ENCODE measurements around the gene PDLIM7. TPM values are rescaled to one million over a fixed set of nuclear protein-coding genes. Genes with fewer than 3 reads are reported as not detected.

The PDLIM7 gene
- polyA plus RNA-seq, 1 experiment, result 195 TPM

GRCh38 chr5:177479774-177480173 is 17.6 kb downstream of the PDLIM7 start:
- TF ChIP-seq CTCF (IDR thresholded peaks at IDR 0.05; ENCODE audit: low read depth, low read length), result no peak
- ChIA-PET POLR2A (interaction anchor here (1.6 to 13.1 kb wide), 3 partner anchors 8 to 23 kb away, joined by 9 to 230 read pairs (median 9); partner anchors contain the start of gene PDLIM7), CTCF (interaction anchor here (1.0 to 1.4 kb wide), 3 partner anchors 22 to 89 kb away, joined by 3 to 7 read pairs (median 4); no protein-coding TSS in a partner anchor)
- DNase-seq (ENCODE audit: low read depth, low spot score), result no peak
- Histone ChIP-seq H3K27ac (ENCODE audit: low read depth, low read length) (peak overlapping the region; percentile 77), H3K27me3 (ENCODE audit: control insufficient read depth, insufficient read depth, low read length) (no peaks in the 10 kb centered on the region), H3K4me3 (ENCODE audit: low read depth, low read length) (no peak overlapping the region), H3K9me3 (ENCODE audit: control insufficient read depth, insufficient read depth, low read length) (no peaks in the 10 kb centered on the region)

DNA sequence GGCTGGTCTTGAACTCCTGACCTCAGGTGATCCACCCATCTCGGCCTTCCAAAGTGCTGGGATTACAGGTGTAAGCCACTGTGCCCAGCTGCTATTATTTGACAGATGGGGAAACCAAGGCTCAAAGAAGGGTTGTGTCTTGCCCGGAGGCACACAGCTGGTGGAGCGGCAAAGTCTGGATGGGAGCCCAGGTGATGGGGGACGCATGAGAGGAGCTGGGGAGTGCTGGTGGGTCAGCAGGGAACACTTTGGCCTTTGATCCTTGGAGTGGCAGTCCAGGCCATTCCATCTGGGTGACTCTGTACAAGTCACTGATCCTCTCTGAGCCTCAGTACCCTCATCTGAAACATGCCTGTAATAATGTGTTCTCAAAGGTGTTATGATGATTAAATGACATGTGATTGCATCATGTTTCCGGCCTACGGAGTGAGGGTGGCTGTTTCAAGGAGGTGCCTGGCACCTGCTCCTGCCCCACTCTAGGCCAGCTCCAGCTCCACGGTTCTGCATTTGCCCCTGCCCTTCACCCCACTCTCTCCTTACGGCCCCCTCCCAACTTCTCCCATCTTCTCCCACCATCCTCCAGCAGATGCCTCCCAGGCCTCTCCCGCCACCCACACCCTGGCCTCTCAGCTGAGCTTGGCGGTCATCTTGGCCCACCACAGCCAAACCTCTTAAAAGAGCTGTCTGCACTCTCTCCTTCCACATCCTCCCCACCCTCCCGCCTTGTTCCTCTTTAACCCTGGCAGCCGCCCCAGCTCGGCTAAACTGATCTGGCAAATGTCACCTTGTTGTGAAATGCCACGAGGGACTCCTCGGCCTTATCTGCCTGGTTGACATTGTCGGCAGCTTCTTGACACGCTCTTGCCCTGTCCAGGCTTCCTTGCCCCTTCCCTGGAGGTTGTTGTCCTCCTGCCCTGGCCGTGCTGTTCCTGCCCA is 18.4 kb downstream of the PDLIM7 start:
- no peak for DNase-seq (ENCODE audit: low read depth, low spot score)

DNA sequence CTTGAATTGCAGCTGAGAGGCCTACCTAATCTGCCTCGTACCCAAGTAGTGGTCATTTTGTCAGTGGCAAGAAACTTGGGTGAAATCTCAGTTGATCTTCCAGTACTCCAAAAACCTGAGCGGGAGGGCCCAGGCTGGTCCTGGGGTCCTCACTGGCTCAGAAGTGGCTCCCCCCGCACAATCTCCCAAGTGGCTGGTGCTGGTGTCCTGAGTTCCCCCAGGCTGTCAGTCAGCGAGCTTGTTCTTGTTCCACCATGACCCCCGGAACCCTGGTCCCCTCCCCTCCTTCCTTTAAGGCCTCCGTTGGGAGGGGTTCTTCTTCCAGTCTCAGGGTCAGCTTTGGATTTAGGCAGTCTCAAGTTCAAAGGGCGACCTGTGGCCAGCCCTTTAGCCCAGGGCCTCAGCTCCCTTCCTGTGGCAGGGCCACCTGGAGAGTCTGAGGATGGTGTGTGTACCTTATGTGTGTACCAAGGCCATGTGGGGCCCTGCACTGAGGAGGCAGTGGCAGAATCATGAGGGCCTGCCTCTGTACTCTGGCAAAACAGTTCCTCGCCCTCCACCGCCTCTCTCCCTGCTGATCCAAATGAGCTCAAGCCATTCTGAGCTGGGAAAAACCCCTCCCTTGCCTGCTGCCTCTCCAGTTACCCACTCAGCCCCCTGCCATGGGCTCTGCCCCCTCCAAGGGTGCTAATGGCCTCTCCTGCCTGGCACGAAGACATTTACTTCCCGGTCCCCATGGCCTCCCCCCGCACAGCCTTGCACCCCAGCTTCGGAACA is 19.5 kb downstream of the PDLIM7 start:
- Histone ChIP-seq H3K4me3 (ENCODE audit: low read depth, low read length) (no peak overlapping the region), H3K27me3 (ENCODE audit: control insufficient read depth, insufficient read depth, low read length) (no peaks in the 10 kb centered on the region), H3K9me3 (ENCODE audit: control insufficient read depth, insufficient read depth, low read length) (no peaks in the 10 kb centered on the region), H3K27ac (ENCODE audit: low read depth, low read length) (peak overlapping the region; percentile 31)
- ChIA-PET CTCF (interaction anchor here (1.2 to 3.7 kb wide), 3 partner anchors 15 to 24 kb away, joined by 3 to 11 read pairs (median 11); no protein-coding TSS in a partner anchor), POLR2A (interaction anchor here (1.1 to 13.1 kb wide), 5 partner anchors 9 to 88 kb away, joined by 4 to 230 read pairs (median 4); partner anchors contain the start of gene PDLIM7)
- DNase-seq (ENCODE audit: low read depth, low spot score), result no peak
- no peak for TF ChIP-seq CTCF (IDR thresholded peaks at IDR 0.05; ENCODE audit: low read depth, low read length)

More for the DNA sequence above, 18.4 kb downstream of the PDLIM7 start:
- no peaks in the 10 kb centered on the region for H3K9me3 ChIP-seq (ENCODE audit: control insufficient read depth, insufficient read depth, low read length)
- peak overlapping the region; percentile 77 for H3K27ac ChIP-seq (ENCODE audit: low read depth, low read length)
- TF ChIP-seq CTCF (IDR thresholded peaks at IDR 0.05; ENCODE audit: low read depth, low read length), result no peak
- H3K4me3 ChIP-seq (ENCODE audit: low read depth, low read length), result no peak overlapping the region
- CTCF ChIA-PET, result interaction anchor here (1.4 to 3.7 kb wide), 3 partner anchors 22 to 88 kb away, joined by 4 to 11 read pairs (median 11); no protein-coding TSS in a partner anchor
- no peaks in the 10 kb centered on the region for H3K27me3 ChIP-seq (ENCODE audit: control insufficient read depth, insufficient read depth, low read length)
- POLR2A ChIA-PET, result interaction anchor here (1.4 to 13.1 kb wide), 5 partner anchors 7 to 89 kb away, joined by 4 to 230 read pairs (median 9); partner anchors contain the start of gene PDLIM7

DNA sequence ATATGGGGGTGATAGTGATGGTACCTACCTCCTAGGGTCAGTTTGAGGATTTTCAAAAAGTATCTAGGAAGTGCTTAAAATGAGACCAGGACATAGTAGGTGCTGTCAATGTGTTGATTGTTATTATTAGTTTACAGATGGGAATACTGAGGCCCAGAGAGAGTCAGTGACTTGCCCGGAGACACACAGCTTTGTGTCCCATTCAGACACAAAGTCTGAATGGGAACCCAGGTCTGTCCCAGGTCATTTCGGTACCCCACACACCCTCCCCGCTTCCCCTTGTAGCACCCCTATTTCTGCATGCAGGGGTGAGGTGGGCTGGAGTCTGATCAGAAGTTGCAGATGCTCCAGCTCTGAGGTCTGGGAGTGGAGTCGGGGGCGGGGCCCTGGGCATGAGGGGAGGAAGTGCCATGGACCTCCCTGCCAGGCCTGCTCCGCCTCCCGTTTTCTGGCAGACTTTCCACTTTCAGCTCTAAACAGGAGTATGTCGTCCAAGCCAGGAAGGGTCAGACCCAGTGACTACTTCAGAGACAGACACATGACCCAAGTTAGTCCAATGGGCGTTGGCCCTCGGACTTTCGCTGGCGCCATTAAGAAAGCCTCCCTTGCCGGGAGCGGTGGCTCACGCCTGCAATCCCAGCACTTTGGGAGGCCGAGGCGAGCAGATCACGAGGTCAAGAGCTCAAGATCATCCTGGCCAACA is 20.7 kb downstream of the PDLIM7 start:
- CTCF ChIA-PET, result interaction anchor here (1.0 to 3.7 kb wide), 4 partner anchors 16 to 167 kb away, joined by 3 to 11 read pairs (median 4); no protein-coding TSS in a partner anchor
- Histone ChIP-seq H3K27me3 (ENCODE audit: control insufficient read depth, insufficient read depth, low read length) (no peaks in the 10 kb centered on the region), H3K9me3 (ENCODE audit: control insufficient read depth, insufficient read depth, low read length) (no peaks in the 10 kb centered on the region; the same call in 1 of the 2 replicates), H3K4me3 (ENCODE audit: low read depth, low read length) (no peak overlapping the region), H3K27ac (ENCODE audit: low read depth, low read length) (no peak overlapping the region)
- POLR2A ChIA-PET, result interaction anchor here (0.5 to 13.1 kb wide), 4 partner anchors 8 to 91 kb away, joined by 4 to 230 read pairs (median 8); partner anchors contain the start of gene PDLIM7
- DNase-seq (ENCODE audit: low read depth, low spot score), result no peak
- no peak for TF ChIP-seq CTCF (IDR thresholded peaks at IDR 0.05; ENCODE audit: low read depth, low read length)

All from AG04450 (cell line).